IMR-90 (cell line): ENCODE data around the gene CNOT10. TPM values are rescaled to one million over a fixed set of nuclear protein-coding genes. Genes with fewer than 3 reads are reported as not detected.
"Not testable (repeated sequence)": the region's sequence is repeated elsewhere in the genome, so short reads cannot be mapped to it uniquely, and the experiment has no call there.

Experiments used
- ATAC-seq: fragments of 200-7000 bp; cut with Tn5 transposase; 2 replicates; pipeline ENCODE4 v1.9.1; 2020; ENCODE audit warnings: low read depth, mild to moderate bottlenecking, moderate library complexity
- BruUV-seq: library from RNA; stranded (reverse); fragments of 400-500 nt; replicated peaks from 2 replicates; lab custom pipeline; 2021; lab: Mats Ljungman, UMichigan
- CTCF ChIA-PET: fragments of 300-600 bp; formaldehyde crosslinking; extraction: SDS; loops from one replicate; lab custom pipeline; 2021; ENCODE audit warnings: antibody characterized with exemption; lab: Yijun Ruan, JAX
- POLR2A ChIA-PET: fragments of 300-600 bp; sonication (Branson Sonifier 250); formaldehyde crosslinking; loops from one replicate; lab custom pipeline; 2022; ENCODE audit warnings: antibody characterized with exemption; ENCODE audit not compliant: unreplicated experiment; lab: Charles Lee
- DNase-seq: peaks from one replicate; pipeline ENCODE4 v3.0.0; 2013
- H2AFZ ChIP-seq: replicated peaks from 2 replicates; pipeline ENCODE3; 2013; ENCODE audit warnings: low read length, mild to moderate bottlenecking; ENCODE audit not compliant: poor library complexity
- H2AK5ac ChIP-seq: 2 replicates; pipeline ENCODE4 v1.6.1; 2013; ENCODE audit warnings: low read depth, low read length, inconsistent platforms
- H2AK9ac ChIP-seq: replicated peaks from 2 replicates; pipeline ENCODE3; 2013; ENCODE audit warnings: mild to moderate bottlenecking, low read depth, low read length, moderate library complexity; ENCODE audit not compliant: poor library complexity
- H2BK120ac ChIP-seq: 2 replicates; pipeline ENCODE4 v1.6.1; 2013; ENCODE audit warnings: low read depth, low read length, inconsistent platforms
- H2BK15ac ChIP-seq: 3 replicates; pipeline ENCODE4 v1.6.1; 2013; ENCODE audit warnings: low read depth, low read length, inconsistent platforms
- H2BK20ac ChIP-seq: 2 replicates; pipeline ENCODE4 v1.6.1; 2013; ENCODE audit warnings: low read depth, mild to moderate bottlenecking, inconsistent platforms, low read length, moderate library complexity
- H2BK5ac ChIP-seq: 2 replicates; pipeline ENCODE4 v1.6.1; 2013; ENCODE audit warnings: mild to moderate bottlenecking, low read depth, low read length, inconsistent platforms; ENCODE audit not compliant: poor library complexity, severe bottlenecking
- H3K14ac ChIP-seq: replicated peaks from 2 replicates; pipeline ENCODE4 v1.6.1; 2013; ENCODE audit warnings: low read depth, low read length, inconsistent platforms
- H3K18ac ChIP-seq: 2 replicates; pipeline ENCODE4 v1.6.1; 2013; ENCODE audit warnings: low read depth, low read length, control low read depth
- H3K23ac ChIP-seq: 2 replicates; pipeline ENCODE4 v1.6.1; 2013; ENCODE audit warnings: low read depth, low read length, inconsistent platforms
- H3K27ac ChIP-seq: 2 replicates; pipeline ENCODE4 v1.5.1; 2013; ENCODE audit warnings: mild to moderate bottlenecking, control low read depth, low read length; ENCODE audit not compliant: insufficient read depth
- H3K27me3 ChIP-seq: 2 replicates; pipeline ENCODE4 v1.6.1; 2013; ENCODE audit warnings: low read length; ENCODE audit not compliant: control insufficient read depth, insufficient read depth
- H3K36me3 ChIP-seq: 2 replicates; pipeline ENCODE4 v1.6.1; 2013; ENCODE audit warnings: low read length, mixed read lengths; ENCODE audit not compliant: control insufficient read depth, insufficient read depth
- H3K4ac ChIP-seq: 2 replicates; pipeline ENCODE4 v1.6.1; 2013; ENCODE audit warnings: low read depth, low read length, inconsistent platforms
- H3K4me1 ChIP-seq: 2 replicates; pipeline ENCODE4 v1.6.1; 2013; ENCODE audit warnings: low read length, mixed read lengths; ENCODE audit not compliant: control insufficient read depth, insufficient read depth
- H3K4me2 ChIP-seq: 2 replicates; pipeline ENCODE4 v1.6.1; 2013; ENCODE audit warnings: low read depth, mild to moderate bottlenecking, control low read depth, low read length, moderate library complexity
- H3K4me3 ChIP-seq: 2 replicates; pipeline ENCODE4 v1.5.1; 2013; ENCODE audit warnings: low read depth, mild to moderate bottlenecking, control low read depth, low read length, moderate library complexity; ENCODE audit not compliant: insufficient read depth
- H3K56ac ChIP-seq: 2 replicates; pipeline ENCODE4 v1.6.1; 2013; ENCODE audit warnings: low read length, inconsistent platforms; ENCODE audit not compliant: insufficient read depth; ENCODE audit errors: extremely low read depth
- H3K79me1 ChIP-seq, 2 experiments: 2 replicates each; pipeline ENCODE4 v1.6.1; 2013; ENCODE audit warnings: low read length in 2 of 2, inconsistent platforms in 1 of 2, low read depth in 1 of 2
- H3K9ac ChIP-seq: 2 replicates; pipeline ENCODE4 v1.6.1; 2013; ENCODE audit warnings: low read depth, low read length, control low read depth
- H3K9me1 ChIP-seq: 2 replicates; pipeline ENCODE4 v1.6.1; 2013; ENCODE audit warnings: low read length, inconsistent platforms; ENCODE audit not compliant: insufficient read depth
- H3K9me3 ChIP-seq: 2 replicates; pipeline ENCODE4 v1.6.1; 2013; ENCODE audit warnings: low read length; ENCODE audit not compliant: control insufficient read depth, insufficient read depth
- H4K20me1 ChIP-seq: 2 replicates; pipeline ENCODE4 v1.6.1; 2013; ENCODE audit warnings: low read length, inconsistent platforms; ENCODE audit not compliant: insufficient read depth
- H4K5ac ChIP-seq: 2 replicates; pipeline ENCODE4 v1.6.1; 2013; ENCODE audit warnings: mild to moderate bottlenecking, low read depth, low read length, control low read depth
- H4K8ac ChIP-seq, 2 experiments: 2 replicates each; pipeline ENCODE4 v1.6.1; 2013; ENCODE audit warnings: low read depth in 2 of 2, low read length in 2 of 2, control low read depth in 1 of 2, inconsistent platforms in 1 of 2
- H4K91ac ChIP-seq: 2 replicates; pipeline ENCODE4 v1.6.1; 2013; ENCODE audit warnings: low read depth, low read length, inconsistent platforms; ENCODE audit not compliant: insufficient read depth
- WGBS, 2 experiments: methylation state at CpG; one replicate each; pipeline versions ENCODE4 v1.1.5 to v1.1.7; 2013; ENCODE audit warnings: missing lambda C conversion rate in 2 of 2; ENCODE audit not compliant: insufficient read length in 1 of 2; ENCODE audit errors: extremely low coverage in 2 of 2; 5-methylcytosine and 5-hydroxymethylcytosine counted together
- dilution Hi-C: fragments of 300-500 bp; cut with HindIII; formaldehyde crosslinking; loops from one replicate; pipeline ENCODE4 v1.14.3; 2018; ENCODE audit warnings: low sequenced_read_pairs; ENCODE audit not compliant: unreplicated experiment
- in situ Hi-C: fragments of 300-500 bp; cut with MboI; formaldehyde crosslinking; loops from 3 replicates; pipeline ENCODE4 v1.14.3; 2019; ENCODE audit warnings: low sequenced_read_pairs, inconsistent platforms, mixed read lengths
- intact Hi-C: fragments of 100-400 bp; cut with micrococcal nuclease; formaldehyde crosslinking; loops from 2 replicates; pipeline ENCODE4 v1.10.0; 2022
- polyA plus RNA-seq, 3 experiments: library from polyadenylated mRNA; depleted of rRNA; stranded (reverse); fragments of >200 nt; gene quantifications; 2 replicates each; pipeline ENCODE4 v1.2.3, GENCODE V29; 2012; ENCODE audit warnings: low replicate concordance in 1 of 3
- total RNA-seq: library from RNA; depleted of rRNA; stranded (reverse); fragments of >200 nt; gene quantifications from 2 replicates; pipeline ENCODE4 v1.2.3, GENCODE V29; 2012

The CNOT10 gene
- total and polyA plus RNA-seq, 2 of the 4 experiments (the other 2 are of a cell fraction): 15.8 to 20.4 TPM

GRCh38 chr3:32669226-32669625 is 15.8 kb upstream of the CNOT10 start:
- H4K20me1 ChIP-seq, POLR2A ChIA-PET, CTCF ChIA-PET, H3K23ac ChIP-seq, H4K5ac ChIP-seq, H3K9me3 ChIP-seq, H3K4me2 ChIP-seq, H3K14ac ChIP-seq, H2BK5ac ChIP-seq, H2BK15ac ChIP-seq, H2AK5ac ChIP-seq, H3K4me1 ChIP-seq, H3K27ac ChIP-seq, H3K9me1 ChIP-seq, H4K91ac ChIP-seq, H2BK120ac ChIP-seq, H3K4me3 ChIP-seq, H3K18ac ChIP-seq, ATAC-seq, H2AK9ac ChIP-seq, H2AFZ ChIP-seq, H4K8ac ChIP-seq, H2BK20ac ChIP-seq, dilution Hi-C loops, H3K4ac ChIP-seq, H3K79me1 ChIP-seq, H3K36me3 ChIP-seq, H3K27me3 ChIP-seq, BruUV-seq, H3K56ac ChIP-seq, H3K9ac ChIP-seq, DNase-seq: not testable (repeated sequence)
- intact Hi-C loops: loop anchor here (5.0 kb wide), 1 partner anchor 292 kb away; no protein-coding TSS in a partner anchor
- in situ Hi-C loops: loop anchor here (5.0 to 25.0 kb wide), 3 partner anchors 162 to 382 kb away; partner anchors contain the start of gene CMTM7
- 100% methylated on average over 1 of the region's 6 CpGs; no CpG with 5 or more reads in 1 of the 2 experiments for WGBS, 2 experiments

GRCh38 chr3:32673730-32674129 is 11.3 kb upstream of the CNOT10 start:
- H3K56ac ChIP-seq: not testable (repeated sequence)
- WGBS, 2 experiments: 100% methylated on average over 1 of the region's 3 CpGs; no CpG with 5 or more reads in 1 of the 2 experiments

More at GRCh38 chr3:32673730-32674129, 11.3 kb upstream of the CNOT10 start:
- H3K27me3 ChIP-seq, CTCF ChIA-PET, H3K9me3 ChIP-seq, H2AFZ ChIP-seq, ATAC-seq, H2AK9ac ChIP-seq, H3K23ac ChIP-seq, H3K36me3 ChIP-seq, H2BK20ac ChIP-seq, H3K9ac ChIP-seq, H3K4ac ChIP-seq, H2AK5ac ChIP-seq, H3K18ac ChIP-seq, POLR2A ChIA-PET, H4K8ac ChIP-seq, H4K20me1 ChIP-seq, intact Hi-C loops, BruUV-seq, H2BK5ac ChIP-seq, H2BK120ac ChIP-seq, H3K4me1 ChIP-seq, H3K9me1 ChIP-seq, H3K4me2 ChIP-seq, dilution Hi-C loops, H3K14ac ChIP-seq, H4K91ac ChIP-seq, H3K79me1 ChIP-seq, H4K5ac ChIP-seq, H3K27ac ChIP-seq, DNase-seq, H3K4me3 ChIP-seq, H2BK15ac ChIP-seq: not testable (repeated sequence)
- in situ Hi-C loops: loop anchor here (25.0 kb wide), 2 partner anchors 286 to 386 kb away; partner anchors contain the start of gene CMTM7
